Loucy (cell line): ENCODE results near the gene WASL.

Experiments used
- H2AFZ ChIP-seq: fragments of 200-600 bp; sonication (generic); 2 replicates; pipeline ENCODE4 v1.6.0; 2016; ENCODE audit warnings: antibody characterized with exemption, mild to moderate bottlenecking, low read length, moderate library complexity
- H3F3A ChIP-seq: fragments of 200-600 bp; 2 replicates; pipeline ENCODE4 v1.6.0; 2016; ENCODE audit warnings: antibody characterized with exemption, low read depth, mild to moderate bottlenecking
- H3K27me3 ChIP-seq: fragments of 200-600 bp; sonication (generic); 2 replicates; pipeline ENCODE4 v1.6.1; 2014; ENCODE audit warnings: low read length, mild to moderate bottlenecking; ENCODE audit not compliant: insufficient read depth, poor library complexity, severe bottlenecking
- H3K36me3 ChIP-seq: fragments of 200-600 bp; sonication (generic); 2 replicates; pipeline ENCODE4 v1.6.1; 2016; ENCODE audit warnings: low read length; ENCODE audit not compliant: insufficient read depth
- H3K4me1 ChIP-seq: fragments of 200-600 bp; sonication (generic); 2 replicates; pipeline ENCODE4 v1.5.1; 2014; ENCODE audit warnings: low read length, mild to moderate bottlenecking; ENCODE audit not compliant: insufficient read depth, poor library complexity, severe bottlenecking
- H3K4me2 ChIP-seq: fragments of 200-600 bp; sonication (generic); 2 replicates; pipeline ENCODE4 v1.6.0; 2014; ENCODE audit warnings: antibody characterized with exemption, low read length, low read depth, mild to moderate bottlenecking; ENCODE audit not compliant: poor library complexity, severe bottlenecking
- H3K4me3 ChIP-seq: fragments of 200-600 bp; sonication (generic); 2 replicates; pipeline ENCODE4 v1.5.1; 2014; ENCODE audit warnings: low read length, mild to moderate bottlenecking, mixed read lengths; ENCODE audit not compliant: poor library complexity, severe bottlenecking
- H3K79me2 ChIP-seq: fragments of 200-600 bp; sonication (generic); 2 replicates; pipeline ENCODE4 v1.6.1; 2014; ENCODE audit warnings: low read length; ENCODE audit not compliant: insufficient read depth
- H3K9ac ChIP-seq: fragments of 200-600 bp; sonication (generic); 2 replicates; pipeline ENCODE4 v1.6.0; 2014; ENCODE audit warnings: mild to moderate bottlenecking, low read depth, low read length, moderate library complexity; ENCODE audit not compliant: poor library complexity, severe bottlenecking
- H3K9me2 ChIP-seq: fragments of 200-600 bp; sonication (generic); replicated peaks from 2 replicates; pipeline ENCODE4 v1.6.1; 2016; ENCODE audit warnings: low read depth, low read length, mixed read lengths
- H3K9me3 ChIP-seq: fragments of 200-600 bp; sonication (generic); 2 replicates; pipeline ENCODE4 v1.6.1; 2014; ENCODE audit warnings: mild to moderate bottlenecking, antibody characterized with exemption, low read length, low read depth; ENCODE audit not compliant: insufficient read depth
- H4K20me1 ChIP-seq: fragments of 200-600 bp; sonication (generic); 2 replicates; pipeline ENCODE4 v1.6.0; 2014; ENCODE audit warnings: antibody characterized with exemption, low read length, mild to moderate bottlenecking; ENCODE audit not compliant: insufficient read depth, poor library complexity, severe bottlenecking
- CTCF ChIP-seq: fragments of 200-600 bp; sonication (generic); conservative IDR thresholded peaks from 2 replicates; pipeline ENCODE4 v1.5.1; 2014; ENCODE audit warnings: mild to moderate bottlenecking, antibody characterized with exemption, low read length
- EZH2phosphoT487 ChIP-seq: fragments of 200-600 bp; IDR thresholded peaks from 2 replicates; pipeline ENCODE4 v1.6.1; 2018; ENCODE audit warnings: antibody characterized with exemption, mild to moderate bottlenecking, moderate library complexity, borderline replicate concordance

WASL gene

GRCh38 chr7:123633553-123633952 lies 115.2 kb downstream of the WASL start:
- Histone ChIP-seq H3K4me2 (no peak overlapping the region), H3F3A (no peaks in the 10 kb centered on the region), H4K20me1 (no peaks in the 10 kb centered on the region), H3K4me1 (no peaks in the 10 kb centered on the region), H3K9me2 (no peaks in the 10 kb centered on the region), H3K4me3 (no peak overlapping the region), H3K79me2 (no peaks in the 10 kb centered on the region), H3K36me3 (no peaks in the 10 kb centered on the region), H2AFZ (no peak overlapping the region), H3K9ac (no peak overlapping the region), H3K9me3 (no peaks in the 10 kb centered on the region), H3K27me3 (no peaks in the 10 kb centered on the region)
- no peak for TF ChIP-seq CTCF

- H3K9ac ChIP-seq, result no peak overlapping the region
- no peak for TF ChIP-seq EZH2phosphoT487
- H2AFZ ChIP-seq, result no peak overlapping the region
- H3K36me3 ChIP-seq, result no peaks in the 10 kb centered on the region
- no peak overlapping the region for H3K4me2 ChIP-seq
- no peaks in the 10 kb centered on the region for H3K27me3 ChIP-seq
- no peak overlapping the region for H3K4me3 ChIP-seq
- no peaks in the 10 kb centered on the region for H3K9me3 ChIP-seq
- no peaks in the 10 kb centered on the region for H3K79me2 ChIP-seq
- no peaks in the 10 kb centered on the region for H3K4me1 ChIP-seq
- H3K9me2 ChIP-seq, result no peaks in the 10 kb centered on the region
- no peaks in the 10 kb centered on the region for H4K20me1 ChIP-seq
- H3F3A ChIP-seq, result no peaks in the 10 kb centered on the region
Measured at GRCh38 chr7:123632808-123633207, 116.0 kb downstream of the WASL start.
